ENCODE data around the gene ADAM22.

DNA sequence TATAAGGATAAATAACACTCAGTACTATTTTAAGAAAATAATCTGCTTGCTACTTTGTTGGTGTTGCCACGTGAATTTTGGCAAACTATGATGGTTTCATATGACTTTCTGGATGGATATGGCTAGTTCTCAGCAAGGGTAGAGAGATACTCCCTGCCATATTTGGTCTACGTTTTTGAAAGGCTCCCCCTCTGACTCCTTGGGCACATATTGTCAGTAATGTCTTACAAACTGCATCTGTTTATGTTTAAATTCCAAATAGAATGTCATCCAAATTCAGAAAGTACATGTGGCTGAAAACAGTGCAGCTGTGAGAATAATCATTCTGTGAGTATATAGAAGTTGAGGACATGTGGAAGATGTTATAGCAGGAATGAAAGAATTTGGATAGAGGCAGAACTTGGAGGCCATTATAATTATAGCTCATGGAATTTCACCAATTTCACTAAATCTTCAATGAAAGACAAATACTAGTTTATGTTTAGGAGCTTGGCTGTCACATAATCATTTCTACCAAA lies 178.0 kb downstream of the ADAM22 start:
- TF ChIP-seq, protein P1, sequence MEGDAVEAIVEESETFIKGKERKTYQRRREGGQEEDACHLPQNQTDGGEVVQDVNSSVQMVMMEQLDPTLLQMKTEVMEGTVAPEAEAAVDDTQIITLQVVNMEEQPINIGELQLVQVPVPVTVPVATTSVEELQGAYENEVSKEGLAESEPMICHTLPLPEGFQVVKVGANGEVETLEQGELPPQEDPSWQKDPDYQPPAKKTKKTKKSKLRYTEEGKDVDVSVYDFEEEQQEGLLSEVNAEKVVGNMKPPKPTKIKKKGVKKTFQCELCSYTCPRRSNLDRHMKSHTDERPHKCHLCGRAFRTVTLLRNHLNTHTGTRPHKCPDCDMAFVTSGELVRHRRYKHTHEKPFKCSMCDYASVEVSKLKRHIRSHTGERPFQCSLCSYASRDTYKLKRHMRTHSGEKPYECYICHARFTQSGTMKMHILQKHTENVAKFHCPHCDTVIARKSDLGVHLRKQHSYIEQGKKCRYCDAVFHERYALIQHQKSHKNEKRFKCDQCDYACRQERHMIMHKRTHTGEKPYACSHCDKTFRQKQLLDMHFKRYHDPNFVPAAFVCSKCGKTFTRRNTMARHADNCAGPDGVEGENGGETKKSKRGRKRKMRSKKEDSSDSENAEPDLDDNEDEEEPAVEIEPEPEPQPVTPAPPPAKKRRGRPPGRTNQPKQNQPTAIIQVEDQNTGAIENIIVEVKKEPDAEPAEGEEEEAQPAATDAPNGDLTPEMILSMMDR (conservative IDR thresholded peaks at IDR 0.05; ENCODE audit: low read depth, low read length), result no peak
- TF ChIP-seq CEBPB (IDR thresholded peaks at IDR 0.05; ENCODE audit: low read depth, low read length) (no peak), MAZ (IDR thresholded peaks at IDR 0.05; ENCODE audit: borderline replicate concordance, low read depth, low read length) (no peak), RAD21 (IDR thresholded peaks at IDR 0.05; ENCODE audit: low read length) (no peak), CHD1 (IDR thresholded peaks at IDR 0.05; ENCODE audit: low read depth, low read length) (no peak), POLR2A (IDR thresholded peaks at IDR 0.05; ENCODE audit: low read depth, low read length) (no peak), BHLHE40 (IDR thresholded peaks at IDR 0.05; ENCODE audit: low read depth, low read length) (no peak), RFX5 (IDR thresholded peaks at IDR 0.05; ENCODE audit: low read depth, low read length) (no peak)
- TF ChIP-seq, protein P2, sequence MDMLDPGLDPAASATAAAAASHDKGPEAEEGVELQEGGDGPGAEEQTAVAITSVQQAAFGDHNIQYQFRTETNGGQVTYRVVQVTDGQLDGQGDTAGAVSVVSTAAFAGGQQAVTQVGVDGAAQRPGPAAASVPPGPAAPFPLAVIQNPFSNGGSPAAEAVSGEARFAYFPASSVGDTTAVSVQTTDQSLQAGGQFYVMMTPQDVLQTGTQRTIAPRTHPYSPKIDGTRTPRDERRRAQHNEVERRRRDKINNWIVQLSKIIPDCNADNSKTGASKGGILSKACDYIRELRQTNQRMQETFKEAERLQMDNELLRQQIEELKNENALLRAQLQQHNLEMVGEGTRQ (IDR thresholded peaks at IDR 0.05; ENCODE audit: low read depth, low read length), result no peak
- TF ChIP-seq, protein P3, sequence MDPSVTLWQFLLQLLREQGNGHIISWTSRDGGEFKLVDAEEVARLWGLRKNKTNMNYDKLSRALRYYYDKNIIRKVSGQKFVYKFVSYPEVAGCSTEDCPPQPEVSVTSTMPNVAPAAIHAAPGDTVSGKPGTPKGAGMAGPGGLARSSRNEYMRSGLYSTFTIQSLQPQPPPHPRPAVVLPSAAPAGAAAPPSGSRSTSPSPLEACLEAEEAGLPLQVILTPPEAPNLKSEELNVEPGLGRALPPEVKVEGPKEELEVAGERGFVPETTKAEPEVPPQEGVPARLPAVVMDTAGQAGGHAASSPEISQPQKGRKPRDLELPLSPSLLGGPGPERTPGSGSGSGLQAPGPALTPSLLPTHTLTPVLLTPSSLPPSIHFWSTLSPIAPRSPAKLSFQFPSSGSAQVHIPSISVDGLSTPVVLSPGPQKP (IDR thresholded peaks at IDR 0.05; ENCODE audit: borderline replicate concordance, low read depth, low read length), result no peak

Measured in IMR-90 (cell line).